ENCODE measurements around the gene NRN1L.
A peak's percentile ranks its signal among the peaks of the same experiment; 100 is the strongest.

The NRN1L gene

GRCh38 chr16:67917140-67917851 is 32.6 kb downstream of the NRN1L start:
- DNase-seq (ENCODE audit: low read depth), result no peak

- DNase-seq (ENCODE audit: low read depth), result no peak
Observed at GRCh38 chr16:67917852-67918236, 33.2 kb downstream of the NRN1L start.

GRCh38 chr16:67919622-67920221 is 35.0 kb downstream of the NRN1L start:
- DNase-seq (ENCODE audit: low read depth), result no peak

- DNase-seq (ENCODE audit: low read depth), result no peak
Observed at GRCh38 chr16:67922221-67922620, 37.5 kb downstream of the NRN1L start.

- DNase-seq (ENCODE audit: low read depth), result no peak
Observed at GRCh38 chr16:67922740-67923139, 38.1 kb downstream of the NRN1L start.

GRCh38 chr16:67923414-67924116 is 38.9 kb downstream of the NRN1L start:
- no peak for DNase-seq (ENCODE audit: low read depth)

GRCh38 chr16:67924140-67924906 is 39.6 kb downstream of the NRN1L start:
- DNase-seq (ENCODE audit: low read depth), result no peak

- DNase-seq (ENCODE audit: low read depth), result no peak
Observed at GRCh38 chr16:67926181-67926750, 41.6 kb downstream of the NRN1L start.

GRCh38 chr16:67927131-67927941 is 42.7 kb downstream of the NRN1L start:
- no peak for DNase-seq (ENCODE audit: low read depth)

GRCh38 chr16:67928147-67928546 is 43.5 kb downstream of the NRN1L start:
- no peak for DNase-seq (ENCODE audit: low read depth)

GRCh38 chr16:67928561-67929364 is 44.1 kb downstream of the NRN1L start:
- peak; percentile 55 for DNase-seq (ENCODE audit: low read depth)

- DNase-seq (ENCODE audit: low read depth), result no peak
Observed at GRCh38 chr16:67930191-67930590, 45.5 kb downstream of the NRN1L start.

- no peak for DNase-seq (ENCODE audit: low read depth)
Observed at GRCh38 chr16:67930678-67931211, 46.1 kb downstream of the NRN1L start.

- no peak for DNase-seq (ENCODE audit: low read depth)
Observed at GRCh38 chr16:67931712-67932461, 47.2 kb downstream of the NRN1L start, which contains the start of gene CTRL. Gene CTRL, minus strand, starts transcription at chr16:67931862. Its CDS starts 10 bp downstream, at chr16:67931852.

- DNase-seq (ENCODE audit: low read depth), result no peak
Observed at GRCh38 chr16:67932462-67932840, 47.8 kb downstream of the NRN1L start.

- no peak for DNase-seq (ENCODE audit: low read depth)
Observed at GRCh38 chr16:67933805-67934204, 49.1 kb downstream of the NRN1L start.

GRCh38 chr16:67934306-67935100 is 49.8 kb downstream of the NRN1L start:
- no peak for DNase-seq (ENCODE audit: low read depth)

GRCh38 chr16:67935101-67935401 is 50.4 kb downstream of the NRN1L start:
- DNase-seq (ENCODE audit: low read depth), result no peak
